MM.1S (cell line): Measurements from ENCODE around the gene PITRM1.

Source experiments
- EZH2 ChIP-seq: fragments of 300-600 bp; sonication (generic); optimal IDR thresholded peaks from 2 replicates; pipeline ENCODE3; 2017; ENCODE audit warnings: low read depth, mild to moderate bottlenecking, antibody characterized with exemption, low read length, mixed read lengths
- TF ChIP-seq, protein P1 (sequence below): fragments of 300-600 bp; sonication (generic); IDR thresholded peaks from 2 replicates; pipeline ENCODE4 v1.5.1; 2016; ENCODE audit warnings: antibody characterized with exemption, low read length, mixed read lengths

- TF ChIP-seq, protein P1, sequence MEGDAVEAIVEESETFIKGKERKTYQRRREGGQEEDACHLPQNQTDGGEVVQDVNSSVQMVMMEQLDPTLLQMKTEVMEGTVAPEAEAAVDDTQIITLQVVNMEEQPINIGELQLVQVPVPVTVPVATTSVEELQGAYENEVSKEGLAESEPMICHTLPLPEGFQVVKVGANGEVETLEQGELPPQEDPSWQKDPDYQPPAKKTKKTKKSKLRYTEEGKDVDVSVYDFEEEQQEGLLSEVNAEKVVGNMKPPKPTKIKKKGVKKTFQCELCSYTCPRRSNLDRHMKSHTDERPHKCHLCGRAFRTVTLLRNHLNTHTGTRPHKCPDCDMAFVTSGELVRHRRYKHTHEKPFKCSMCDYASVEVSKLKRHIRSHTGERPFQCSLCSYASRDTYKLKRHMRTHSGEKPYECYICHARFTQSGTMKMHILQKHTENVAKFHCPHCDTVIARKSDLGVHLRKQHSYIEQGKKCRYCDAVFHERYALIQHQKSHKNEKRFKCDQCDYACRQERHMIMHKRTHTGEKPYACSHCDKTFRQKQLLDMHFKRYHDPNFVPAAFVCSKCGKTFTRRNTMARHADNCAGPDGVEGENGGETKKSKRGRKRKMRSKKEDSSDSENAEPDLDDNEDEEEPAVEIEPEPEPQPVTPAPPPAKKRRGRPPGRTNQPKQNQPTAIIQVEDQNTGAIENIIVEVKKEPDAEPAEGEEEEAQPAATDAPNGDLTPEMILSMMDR: no peak
- TF ChIP-seq EZH2: no peak
Observed at GRCh38 chr10:3126741-3127346, 45.7 kb downstream of the PITRM1 start.
